T1000 (cell line): ENCODE measurements around the gene ATP8B3.

Experiments used
- DNase-seq: peaks from one replicate; lab custom pipeline; 2025; ENCODE audit warnings: mixed read lengths; lab: John Stamatoyannopoulos, UW

ATP8B3 gene

DNA sequence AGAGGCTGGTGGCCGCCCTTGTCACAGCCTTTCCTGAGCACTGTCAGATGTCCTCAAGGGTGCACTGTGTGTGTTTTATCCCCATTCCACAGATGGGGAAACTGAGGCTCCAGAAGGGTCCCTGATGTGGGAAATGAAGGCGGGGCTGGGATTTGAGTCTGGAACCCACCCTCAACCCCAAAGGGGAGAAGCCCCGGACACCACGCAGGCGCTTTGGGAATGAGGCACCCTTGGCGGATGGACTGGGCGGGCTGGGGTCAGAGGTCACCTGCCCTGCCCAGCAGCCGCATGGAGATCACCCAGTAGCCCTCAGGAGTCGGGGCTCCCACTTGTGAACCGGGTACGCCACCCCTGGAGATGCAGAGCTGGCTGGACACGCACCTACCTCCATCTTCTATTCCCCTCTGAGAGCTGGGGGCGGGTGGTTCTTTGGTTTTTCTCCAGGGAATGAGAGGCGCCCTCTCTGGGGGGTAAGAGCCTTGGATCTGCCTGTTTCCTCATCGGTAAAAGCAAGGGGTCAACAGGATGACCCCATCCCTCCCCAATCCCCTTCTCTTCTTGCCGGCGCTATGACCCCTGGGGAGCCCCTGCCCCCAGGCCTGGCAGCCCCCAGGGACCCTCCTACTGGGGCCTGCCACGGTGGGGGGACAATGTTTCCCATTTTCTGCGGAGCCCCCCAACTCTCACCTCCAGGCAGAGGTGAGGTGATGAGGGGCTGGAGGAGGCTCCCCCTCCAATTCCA, 67.1 kb downstream of the ATP8B3 start:
- DNase-seq: no peak

DNA sequence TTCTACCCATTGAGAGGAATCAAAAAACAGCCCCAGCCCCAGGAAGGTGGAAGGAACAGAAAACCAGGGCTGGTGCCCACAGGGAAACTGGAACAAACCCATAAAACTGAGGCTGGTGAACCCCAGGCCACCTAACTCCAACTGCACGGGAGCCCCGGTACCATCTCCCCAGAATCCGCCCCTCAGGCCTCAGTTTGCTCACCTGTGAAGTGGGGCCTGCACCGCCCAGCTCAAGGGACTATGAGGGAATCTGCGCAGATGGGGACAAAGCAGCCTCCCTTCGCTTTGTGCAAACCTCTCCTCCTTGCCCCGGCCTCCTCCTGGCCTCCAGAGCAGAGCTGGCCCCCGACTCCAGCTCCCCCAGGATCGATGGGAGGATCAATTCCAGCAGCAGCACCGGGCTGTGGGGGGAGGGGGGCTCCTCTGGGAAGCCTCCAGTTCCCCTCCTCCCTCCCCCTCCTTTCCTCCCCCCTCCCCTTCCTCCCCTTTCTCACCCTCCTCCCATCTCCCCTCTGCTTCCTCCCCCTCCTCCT, 67.9 kb downstream of the ATP8B3 start:
- DNase-seq: no peak

DNA sequence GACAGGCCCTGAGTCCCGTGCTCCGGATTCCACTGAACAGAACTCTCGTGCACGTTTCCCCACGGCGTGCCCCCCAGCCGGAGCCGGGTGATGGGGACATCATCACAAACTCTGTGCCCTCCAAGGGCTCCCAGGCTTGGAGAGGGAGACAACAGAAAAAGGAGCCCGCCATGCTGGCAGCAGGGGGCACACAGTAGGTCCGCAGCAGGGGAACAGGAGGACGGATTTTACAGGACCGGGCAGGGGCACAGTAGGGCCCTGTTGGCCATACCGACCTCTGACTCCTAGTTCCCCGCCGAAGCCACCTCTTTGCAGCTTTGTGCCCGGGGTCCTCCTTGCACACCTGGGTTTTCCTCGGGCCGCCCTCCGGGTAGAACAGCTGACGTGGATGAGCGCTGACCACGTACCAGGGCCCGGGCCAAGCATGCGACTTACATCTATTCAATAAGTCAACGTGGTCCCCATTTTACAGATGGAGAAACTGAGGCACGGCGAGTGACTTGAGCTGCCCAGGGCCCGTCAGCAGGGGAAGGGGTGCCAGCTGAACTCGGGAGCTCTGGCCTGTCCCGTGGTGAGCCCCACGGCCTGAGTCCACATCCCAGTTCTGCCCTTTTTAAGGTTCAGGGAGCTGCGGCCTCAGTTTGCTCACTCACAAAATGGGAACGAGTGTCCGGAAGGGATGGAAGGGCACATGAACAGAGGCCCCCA, 68.9 kb downstream of the ATP8B3 start:
- DNase-seq: no peak

GRCh38 chr19:1739960-1740629, 72.0 kb downstream of the ATP8B3 start:
- DNase-seq: no peak

- no peak for DNase-seq
These were observed 75.1 kb downstream of the ATP8B3 start for GRCh38 chr19:1736927-1737326.

- no peak for DNase-seq
These were observed 75.8 kb downstream of the ATP8B3 start for GRCh38 chr19:1736280-1736679.

DNA sequence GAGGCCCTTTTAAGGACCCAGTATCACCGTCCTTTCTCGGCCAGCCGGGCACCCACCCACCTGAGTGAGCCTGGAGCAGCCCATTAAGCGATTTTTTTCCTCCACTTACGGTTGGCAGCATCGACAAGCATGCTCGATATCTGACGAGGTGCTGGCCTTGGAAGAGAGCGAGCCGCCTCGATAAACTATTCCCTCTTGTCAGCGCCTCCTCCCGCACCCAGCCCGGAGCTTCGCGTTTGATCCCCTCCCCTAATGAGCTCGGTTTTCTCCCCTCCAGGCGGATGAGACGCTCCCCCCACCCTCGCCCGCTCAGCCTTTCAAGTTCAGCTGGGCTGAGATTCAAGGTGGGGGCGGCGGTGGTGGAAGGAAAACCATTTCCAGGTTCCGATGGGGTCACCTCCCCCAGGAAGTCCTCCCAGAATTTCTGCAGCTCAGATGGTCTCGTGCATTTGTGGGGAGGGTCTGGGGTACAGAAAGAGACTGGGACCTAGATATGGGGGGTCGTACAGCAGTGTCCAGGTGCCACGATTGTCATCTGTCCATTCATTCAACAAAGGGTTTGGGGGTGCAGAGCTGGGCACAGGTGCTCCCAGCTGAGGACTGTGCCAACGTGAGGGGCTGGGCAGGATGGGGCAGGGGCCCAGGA, 77.6 kb downstream of the ATP8B3 start:
- no peak for DNase-seq
